Activated naive CD4-positive, alpha-beta T cell treated with anti-CD3 and anti-CD28 coated beads, Interleukin-2, amount 50 U/mL, for 72 hours (primary cell): ENCODE data around the gene DDX1. TPM values are rescaled to one million over a fixed set of nuclear protein-coding genes. Genes with fewer than 3 reads are reported as not detected.

Experiments used
- ATAC-seq, 2 donors: fragments of 150-1000 bp; cut with Tn5 transposase; 2 replicates each; pipeline ENCODE4 v1.10.0; 2021; ENCODE audit warnings: mild to moderate bottlenecking in 2 of 2, moderate library complexity in 2 of 2
- DNase-seq, 2 donors: peaks; one replicate each; pipeline ENCODE4 v3.0.0; 2021 to 2022; ENCODE audit warnings: low spot score in 2 of 2
- H3K27ac Mint-ChIP-seq, 2 donors: one replicate each; pipeline ENCODE4 v1.8.0; 2022; ENCODE audit warnings: mild to moderate bottlenecking in 2 of 2, mixed read lengths in 2 of 2
- H3K36me3 Mint-ChIP-seq, 2 donors: one replicate each; pipeline ENCODE4 v1.8.0; 2022; ENCODE audit warnings: mixed read lengths in 2 of 2
- H3K9me3 Mint-ChIP-seq, 2 donors: one replicate each; pipeline ENCODE4 v1.8.0; 2022; ENCODE audit warnings: mixed read lengths in 2 of 2
- total RNA-seq, 2 donors: library from RNA; stranded (reverse); gene quantifications; one replicate each; pipeline ENCODE4 v1.2.3, GENCODE V29; 2022

The DDX1 gene
- total RNA-seq, 2 donors from 2014 or later: 30.4 to 82.4 TPM

- no peaks in the 10 kb centered on the region for H3K9me3 Mint-ChIP-seq
- H3K27ac Mint-ChIP-seq: no peak overlapping the region
- ATAC-seq (no peak), DNase-seq (no peak)
- no peaks in the 10 kb centered on the region for H3K36me3 Mint-ChIP-seq
Measured at GRCh38 chr2:15582710-15583357, 8.8 kb upstream of the DDX1 start.

- Mint-ChIP-seq H3K36me3 (no peaks in the 10 kb centered on the region), H3K27ac (no peak overlapping the region), H3K9me3 (no peaks in the 10 kb centered on the region)
- DNase-seq (no peak), ATAC-seq (no peak)
Measured at GRCh38 chr2:15583826-15584225, 7.8 kb upstream of the DDX1 start.

- Mint-ChIP-seq H3K9me3 (no peaks in the 10 kb centered on the region), H3K27ac (peak overlapping the region in 1 of 2 donors; percentile 12), H3K36me3 (no peaks in the 10 kb centered on the region)
- no peak for DNase-seq
- ATAC-seq: no peak
Measured at GRCh38 chr2:15584316-15584715, 7.4 kb upstream of the DDX1 start.

GRCh38 chr2:15584767-15585469 lies 6.8 kb upstream of the DDX1 start:
- Mint-ChIP-seq H3K9me3 (no peaks in the 10 kb centered on the region), H3K27ac (no peak overlapping the region), H3K36me3 (no peaks in the 10 kb centered on the region)
- ATAC-seq: no peak
- no peak for DNase-seq

- peaks cover 8 to 17% of the 10 kb centered on the region in 2 donors for H3K36me3 Mint-ChIP-seq
- no peaks in the 10 kb centered on the region for H3K9me3 Mint-ChIP-seq
- DNase-seq: peak in 1 of 2 donors; percentile 48
Measured at GRCh38 chr2:15588329-15588919, 3.2 kb upstream of the DDX1 start.

GRCh38 chr2:15591373-15591691 lies 336 bp upstream of the DDX1 start:
- Mint-ChIP-seq H3K27ac (peak overlapping the region; percentile 97), H3K9me3 (no peaks in the 10 kb centered on the region), H3K36me3 (peaks cover 14 to 22% of the 10 kb centered on the region in 2 donors)
- ATAC-seq (no peak), DNase-seq (no peak)

More at GRCh38 chr2:15588329-15588919, 3.2 kb upstream of the DDX1 start:
- no peak overlapping the region for H3K27ac Mint-ChIP-seq
- no peak for ATAC-seq

- Mint-ChIP-seq H3K27ac (peak overlapping the region; percentile 97), H3K9me3 (no peaks in the 10 kb centered on the region), H3K36me3 (peaks cover 20 to 22% of the 10 kb centered on the region in 2 donors)
- DNase-seq (no peak), ATAC-seq (no peak)
Measured at GRCh38 chr2:15593327-15593705, 1.6 kb downstream of the DDX1 start.

- no peak overlapping the region for H3K27ac Mint-ChIP-seq
- H3K9me3 Mint-ChIP-seq: no peaks in the 10 kb centered on the region
- ATAC-seq (no peak), DNase-seq (no peak)
- peaks cover 22 to 26% of the 10 kb centered on the region in 2 donors for H3K36me3 Mint-ChIP-seq
Measured at GRCh38 chr2:15594291-15595256, 2.9 kb downstream of the DDX1 start.

- ATAC-seq (no peak), DNase-seq (no peak)
- Mint-ChIP-seq H3K9me3 (no peaks in the 10 kb centered on the region), H3K27ac (no peak overlapping the region), H3K36me3 (peaks cover 22 to 26% of the 10 kb centered on the region in 2 donors)
Measured at GRCh38 chr2:15595342-15595905, 3.8 kb downstream of the DDX1 start.

GRCh38 chr2:15595936-15596335 lies 4.3 kb downstream of the DDX1 start:
- DNase-seq (no peak), ATAC-seq (no peak)
- H3K27ac Mint-ChIP-seq: no peak overlapping the region
- H3K36me3 Mint-ChIP-seq: peaks cover 21 to 26% of the 10 kb centered on the region in 2 donors
- no peaks in the 10 kb centered on the region for H3K9me3 Mint-ChIP-seq

GRCh38 chr2:15596350-15596749 lies 4.7 kb downstream of the DDX1 start:
- Mint-ChIP-seq H3K27ac (peak overlapping the region in 1 of 2 donors; percentile 11), H3K36me3 (peaks cover 17 to 22% of the 10 kb centered on the region in 2 donors), H3K9me3 (no peaks in the 10 kb centered on the region)
- no peak for ATAC-seq
- no peak for DNase-seq

GRCh38 chr2:15596968-15597367 lies 5.3 kb downstream of the DDX1 start:
- Mint-ChIP-seq H3K9me3 (no peaks in the 10 kb centered on the region), H3K36me3 (peaks cover 11 to 17% of the 10 kb centered on the region in 2 donors), H3K27ac (no peak overlapping the region)
- no peak for DNase-seq
- no peak for ATAC-seq

GRCh38 chr2:15599994-15600393 lies 8.3 kb downstream of the DDX1 start:
- no peak for DNase-seq
- H3K9me3 Mint-ChIP-seq: no peaks in the 10 kb centered on the region
- H3K27ac Mint-ChIP-seq: no peak overlapping the region
- H3K36me3 Mint-ChIP-seq: peaks cover 15 to 35% of the 10 kb centered on the region in 2 donors
- no peak for ATAC-seq

- no peak for ATAC-seq
- DNase-seq: no peak
- Mint-ChIP-seq H3K36me3 (peaks cover 23 to 35% of the 10 kb centered on the region in 2 donors), H3K9me3 (no peaks in the 10 kb centered on the region), H3K27ac (no peak overlapping the region)
Measured at GRCh38 chr2:15601681-15602080, 10.0 kb downstream of the DDX1 start.

GRCh38 chr2:15602393-15602792 lies 10.7 kb downstream of the DDX1 start:
- peaks cover 23 to 35% of the 10 kb centered on the region in 2 donors for H3K36me3 Mint-ChIP-seq
- H3K9me3 Mint-ChIP-seq: no peaks in the 10 kb centered on the region
- no peak for ATAC-seq
- H3K27ac Mint-ChIP-seq: peak overlapping the region in 1 of 2 donors; percentile 39
- DNase-seq: no peak

- Mint-ChIP-seq H3K36me3 (peaks cover 23 to 38% of the 10 kb centered on the region in 2 donors), H3K9me3 (no peaks in the 10 kb centered on the region), H3K27ac (peak overlapping the region in 1 of 2 donors; percentile 39)
- ATAC-seq (no peak), DNase-seq (no peak)
Measured at GRCh38 chr2:15603044-15603765, 11.5 kb downstream of the DDX1 start.
